A549 (cell line): ENCODE results near the gene SLCO4A1. TPM values are rescaled to one million over a fixed set of nuclear protein-coding genes. Genes with fewer than 3 reads are reported as not detected.

Source experiments
- ATAC-seq, 2 experiments: fragments of 200-7000 bp in 1 of 2; fragments of >200 bp in 1 of 2; cut with Nextera tagmentation in 1 of 2; cut with Tn5 transposase in 1 of 2; 3 replicates each; pipeline versions ENCODE4 v1.8.0 to v1.9.1; 2018 to 2020; ENCODE audit warnings: mild to moderate bottlenecking in 1 of 2, moderate library complexity in 1 of 2
- CTCF ChIA-PET: fragments of 300-600 bp; sonication (Branson Sonifier 250); formaldehyde crosslinking; extraction: SDS; loops from one replicate; lab custom pipeline; 2021; ENCODE audit warnings: antibody characterized with exemption, inconsistent platforms; lab: Yijun Ruan, JAX
- POLR2A ChIA-PET: fragments of 350-600 bp; formaldehyde crosslinking; extraction: SDS; loops from one replicate; lab custom pipeline; 2021; ENCODE audit warnings: antibody characterized with exemption, inconsistent platforms; lab: Yijun Ruan, JAX
- DNase-seq, 2 experiments: peaks; one replicate each; pipeline versions ENCODE4 v3.0.0 to v3.0.0-alpha.2; 2011 to 2016; ENCODE audit warnings: low read depth in 1 of 2, low spot score in 1 of 2
- FAIRE-seq: peaks from 2 replicates; lab custom pipeline; 2011; peaks lifted over from hg19 to GRCh38; lab: Jason Lieb, UNC
- H3K27ac ChIP-seq, 2 experiments: fragments of >200 bp; sonication (Bioruptor Twin); formaldehyde crosslinking; 3 replicates each; pipeline ENCODE4 v1.5.1; 2016 to 2017
- H3K4me1 ChIP-seq: fragments of >200 bp; sonication (Bioruptor Twin); formaldehyde crosslinking; 3 replicates; pipeline ENCODE4 v1.6.1; 2016
- H3K4me2 ChIP-seq: fragments of >200 bp; sonication (Bioruptor Twin); formaldehyde crosslinking; 3 replicates; pipeline ENCODE4 v1.6.1; 2016
- H3K4me3 ChIP-seq: fragments of >200 bp; sonication (Bioruptor Twin); formaldehyde crosslinking; 3 replicates; pipeline ENCODE4 v1.5.1; 2016
- H3K9me3 ChIP-seq: fragments of >200 bp; sonication (Bioruptor Twin); formaldehyde crosslinking; 3 replicates; pipeline ENCODE4 v1.6.1; 2016
- CEBPB ChIP-seq, 2 experiments: fragments of >200 bp in 1 of 2; sonication (Bioruptor Twin) in 1 of 2; formaldehyde crosslinking in 1 of 2; IDR thresholded peaks; 2 replicates each; pipeline ENCODE4 v1.6.1; 2012 to 2016
- CHD2 ChIP-seq: fragments of 150-350 bp; IDR thresholded peaks from 2 replicates; pipeline ENCODE4 v1.6.1; 2014; ENCODE audit warnings: low read length; ENCODE audit not compliant: partially characterized antibody
- CTCF ChIP-seq: fragments of >200 bp; sonication (Bioruptor Twin); formaldehyde crosslinking; IDR thresholded peaks from 3 replicates; pipeline ENCODE4 v1.5.1; 2016
- EHF ChIP-seq: fragments of 250-450 bp; sonication (Bioruptor Pico); IDR thresholded peaks from 2 replicates; pipeline ENCODE4 v1.5.0; 2020; ENCODE audit warnings: mild to moderate bottlenecking
- EHMT2 ChIP-seq: fragments of 200-600 bp; sonication (generic); IDR thresholded peaks from 2 replicates; pipeline ENCODE4 v1.6.1; 2016; ENCODE audit warnings: antibody characterized with exemption, low read depth, mild to moderate bottlenecking, moderate library complexity
- ELK1 ChIP-seq: fragments of 150-350 bp; IDR thresholded peaks from 2 replicates; pipeline ENCODE4 v1.6.1; 2014; ENCODE audit warnings: low read depth, mild to moderate bottlenecking, low read length
- EP300 ChIP-seq, 2 experiments: fragments of >200 bp; sonication (Bioruptor Twin); formaldehyde crosslinking; IDR thresholded peaks; 2 replicates in 1 of 2; 3 replicates in 1 of 2; pipeline ENCODE4 v1.6.1; 2016 to 2017
- ESRRA ChIP-seq: fragments of 150-350 bp; IDR thresholded peaks from 2 replicates; pipeline ENCODE4 v1.6.1; 2014; ENCODE audit warnings: mild to moderate bottlenecking, low read length, borderline replicate concordance
- FOSB ChIP-seq: fragments of 250-450 bp; sonication (Bioruptor Pico); IDR thresholded peaks from 2 replicates; pipeline ENCODE4 v1.5.0; 2020; ENCODE audit warnings: mild to moderate bottlenecking, moderate library complexity
- FOSL2 ChIP-seq, 2 experiments: fragments of 450-650 bp in 1 of 2; fragments of >200 bp in 1 of 2; sonication (Bioruptor Twin) in 1 of 2; formaldehyde crosslinking; IDR thresholded peaks; 2 replicates each; pipeline versions ENCODE4 v1.5.0 to v1.6.1; 2016 to 2020; ENCODE audit warnings: mild to moderate bottlenecking in 1 of 2, moderate library complexity in 1 of 2
- HMGXB4 ChIP-seq: fragments of 250-450 bp; sonication (Bioruptor Pico); IDR thresholded peaks from 2 replicates; pipeline ENCODE4 v1.5.0; 2021; ENCODE audit warnings: mild to moderate bottlenecking, moderate library complexity, borderline replicate concordance
- JUNB ChIP-seq: fragments of >200 bp; sonication (Bioruptor Twin); formaldehyde crosslinking; IDR thresholded peaks from 2 replicates; pipeline ENCODE4 v1.6.1; 2016
- KDM5A ChIP-seq: fragments of 200-600 bp; sonication (generic); IDR thresholded peaks from 2 replicates; pipeline ENCODE4 v1.6.1; 2016; ENCODE audit warnings: antibody characterized with exemption, mild to moderate bottlenecking
- MAFK ChIP-seq: fragments of 450-650 bp; IDR thresholded peaks from 2 replicates; pipeline ENCODE4 v1.6.1; 2014; ENCODE audit not compliant: partially characterized antibody
- MYC ChIP-seq: IDR thresholded peaks from 2 replicates; pipeline ENCODE4 v1.6.1; 2012; ENCODE audit warnings: mild to moderate bottlenecking, inconsistent platforms, low read length, improper control_type of control experiment, borderline replicate concordance
- NPAS2 ChIP-seq: fragments of 250-450 bp; sonication (Bioruptor Pico); IDR thresholded peaks from 2 replicates; pipeline ENCODE4 v1.8.0; 2022; ENCODE audit warnings: mild to moderate bottlenecking, moderate library complexity, borderline replicate concordance
- PBX3 ChIP-seq: IDR thresholded peaks from 2 replicates; pipeline ENCODE4 v1.6.1; 2012
- RAD21 ChIP-seq, 2 experiments: fragments of >200 bp in 1 of 2; sonication (Bioruptor Twin) in 1 of 2; formaldehyde crosslinking in 1 of 2; IDR thresholded peaks in 1 of 2; conservative IDR thresholded peaks in 1 of 2; 2 replicates in 1 of 2; 3 replicates in 1 of 2; pipeline ENCODE4 v1.6.1; 2012 to 2018; ENCODE audit warnings: inconsistent platforms in 1 of 2
- RARB ChIP-seq: fragments of 250-450 bp; sonication (Bioruptor Pico); IDR thresholded peaks from 2 replicates; pipeline ENCODE4 v1.8.0; 2021; ENCODE audit warnings: mild to moderate bottlenecking, moderate library complexity
- RCOR1 ChIP-seq: fragments of 150-350 bp; IDR thresholded peaks from 2 replicates; pipeline ENCODE4 v1.6.1; 2014; ENCODE audit warnings: antibody characterized with exemption, low read length, low read depth
- SMC3 ChIP-seq: fragments of >200 bp; sonication (Bioruptor Twin); formaldehyde crosslinking; IDR thresholded peaks from 3 replicates; pipeline ENCODE4 v1.6.1; 2018; ENCODE audit warnings: inconsistent platforms
- USF2 ChIP-seq: fragments of 450-650 bp; IDR thresholded peaks from 2 replicates; pipeline ENCODE4 v1.6.1; 2014; ENCODE audit warnings: antibody characterized with exemption
- ZSCAN20 ChIP-seq: fragments of 250-450 bp; sonication (Bioruptor Pico); IDR thresholded peaks from 2 replicates; pipeline ENCODE4 v1.8.0; 2022; ENCODE audit warnings: mild to moderate bottlenecking, moderate library complexity
- WGBS: methylation state at CpG from one replicate; pipeline ENCODE4 v1.1.6; 2017; ENCODE audit errors: missing lambda C conversion rate; 5-methylcytosine and 5-hydroxymethylcytosine counted together
- polyA plus RNA-seq, 4 experiments: library from polyadenylated mRNA; depleted of rRNA in 3 of 4; stranded (reverse); fragments of >200 nt; fragmentation: RNase III in 1 of 4; extraction: RNeasy Plus Mini Kit Qiagen cat#74134 plus additional on column Dnase treatment in 1 of 4; gene quantifications; 2 replicates in 3 of 4; 3 replicates in 1 of 4; pipeline ENCODE4 v1.2.3, GENCODE V29; 2011 to 2017

The SLCO4A1 gene
- polyA plus RNA-seq, 2 of the 4 experiments (the other 2 are of a cell fraction): 1.3 to 11.2 TPM

DNA sequence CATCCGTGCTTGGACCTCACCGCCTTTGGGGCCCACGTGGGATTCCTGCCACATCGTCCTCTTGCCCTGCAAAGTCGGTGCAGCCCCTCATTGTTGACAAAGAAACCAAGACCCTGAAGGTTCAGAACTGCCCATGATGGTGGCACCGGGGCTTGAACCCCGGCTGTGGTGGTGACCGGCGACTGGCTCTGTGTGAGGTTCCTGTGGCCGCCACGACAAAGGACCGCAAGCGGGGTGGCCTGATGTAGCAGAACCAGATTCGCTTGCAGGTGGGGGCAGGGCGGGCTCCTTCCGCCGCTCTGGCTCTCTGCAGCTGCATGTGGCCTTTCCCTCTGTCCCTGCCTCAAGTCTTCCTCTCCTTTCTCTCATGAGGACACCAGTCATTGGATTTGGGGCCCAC lies 28.7 kb downstream of the SLCO4A1 start:
- H3K9me3 ChIP-seq: no peaks in the 10 kb centered on the region
- no peak overlapping the region for H3K4me3 ChIP-seq
- TF ChIP-seq CTCF (no peak), SMC3 (no peak), JUNB (no peak), KDM5A (no peak), USF2 (no peak), EP300 (IDR thresholded peaks at IDR 0.05) (no peak), ELK1 (no peak), ZSCAN20 (no peak), CHD2 (no peak)
- no peak overlapping the region for H3K27ac ChIP-seq
- POLR2A ChIA-PET: no interaction called here
- H3K4me2 ChIP-seq: no peak overlapping the region
- no peak for FAIRE-seq
- H3K4me1 ChIP-seq: no peaks in the 10 kb centered on the region
- 82% methylated on average over 16 of the region's 17 CpGs for WGBS
- no peak for DNase-seq
- CTCF ChIA-PET: interaction anchor here (1.0 to 15.7 kb wide), 3 partner anchors 17 to 136 kb away, joined by 3 to 311 read pairs (median 60); partner anchors contain the start of gene OGFR
- ATAC-seq: no peak

- no peak for ATAC-seq
- no peak overlapping the region for H3K4me2 ChIP-seq
- DNase-seq: no peak
- H3K4me3 ChIP-seq: no peak overlapping the region
- FAIRE-seq: no peak
- CTCF ChIA-PET: interaction anchor here (15.7 kb wide), 1 partner anchor 118 kb away, joined by 311 read pairs; no protein-coding TSS in a partner anchor
- TF ChIP-seq FOSL2 (IDR thresholded peaks at IDR 0.05) (no peak), FOSL2 (CRISPR knock-in tag; IDR thresholded peaks at IDR 0.05) (no peak), EHF (CRISPR knock-in tag) (no peak), CEBPB (IDR thresholded peaks at IDR 0.05) (no peak), NPAS2 (CRISPR knock-in tag) (no peak), PBX3 (no peak)
- H3K9me3 ChIP-seq: no peaks in the 10 kb centered on the region
- POLR2A ChIA-PET: no interaction called here
- no peak overlapping the region for H3K27ac ChIP-seq
- WGBS: 89% methylated on average over 15 of the region's 15 CpGs
- no peaks in the 10 kb centered on the region for H3K4me1 ChIP-seq
Measured at GRCh38 chr20:62671765-62672164, 29.5 kb downstream of the SLCO4A1 start.

GRCh38 chr20:62674370-62674769 lies 32.1 kb downstream of the SLCO4A1 start:
- Histone ChIP-seq H3K4me2 (no peak overlapping the region), H3K27ac (no peak overlapping the region), H3K9me3 (no peaks in the 10 kb centered on the region; the same call in 2 of the 3 replicates), H3K4me1 (no peaks in the 10 kb centered on the region), H3K4me3 (no peak overlapping the region)
- FAIRE-seq (no peak), DNase-seq (no peak), ATAC-seq (no peak)
- 56% methylated on average over 9 of the region's 11 CpGs for WGBS
- CTCF ChIA-PET: interaction anchor here (1.0 to 15.7 kb wide), 5 partner anchors 8 to 148 kb away, joined by 3 to 311 read pairs (median 4); no protein-coding TSS in a partner anchor
- POLR2A ChIA-PET: no interaction called here
- no peak for TF ChIP-seq MYC
- no peak for TF ChIP-seq HMGXB4 (CRISPR knock-in tag)
- no peak for TF ChIP-seq RARB (CRISPR knock-in tag)
- no peak for TF ChIP-seq RCOR1
- no peak for TF ChIP-seq FOSB (CRISPR knock-in tag)
- TF ChIP-seq PBX3: no peak
- no peak for TF ChIP-seq MAFK
- TF ChIP-seq ESRRA: no peak
- TF ChIP-seq CTCF: no peak
- TF ChIP-seq RAD21 (conservative IDR thresholded peaks at IDR 0.05 in 1 of 2, IDR thresholded peaks at IDR 0.05 in 1 of 2): no peak
- TF ChIP-seq EHMT2: no peak
